Non-pigmented ciliary epithelial cell (primary cell): ENCODE measurements around the gene ADAR.

Source experiments
- DNase-seq: peaks from one replicate; pipeline ENCODE4 v3.0.0-alpha.2; 2010; ENCODE audit warnings: low read depth

The ADAR gene

DNA sequence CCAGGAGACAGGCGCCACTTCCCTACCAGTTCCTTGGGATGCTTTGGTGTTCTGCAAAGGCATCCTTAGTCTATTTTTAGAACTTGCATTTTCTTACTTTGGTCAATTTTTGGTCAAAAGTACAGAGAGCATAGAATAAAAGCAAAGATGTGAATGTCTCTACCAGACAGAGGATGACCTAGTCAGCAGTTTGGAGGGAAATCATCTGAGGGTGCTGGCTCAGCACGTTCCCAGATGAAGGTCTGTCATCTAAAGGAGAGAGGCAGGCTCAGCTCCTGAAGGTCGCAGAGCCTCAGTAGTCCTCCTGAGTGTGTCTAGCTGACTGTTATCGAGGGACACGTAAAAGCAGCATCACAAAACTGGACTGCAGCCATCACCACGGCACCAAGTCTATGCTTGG, 25.1 kb downstream of the ADAR start:
- no peak for DNase-seq

DNA sequence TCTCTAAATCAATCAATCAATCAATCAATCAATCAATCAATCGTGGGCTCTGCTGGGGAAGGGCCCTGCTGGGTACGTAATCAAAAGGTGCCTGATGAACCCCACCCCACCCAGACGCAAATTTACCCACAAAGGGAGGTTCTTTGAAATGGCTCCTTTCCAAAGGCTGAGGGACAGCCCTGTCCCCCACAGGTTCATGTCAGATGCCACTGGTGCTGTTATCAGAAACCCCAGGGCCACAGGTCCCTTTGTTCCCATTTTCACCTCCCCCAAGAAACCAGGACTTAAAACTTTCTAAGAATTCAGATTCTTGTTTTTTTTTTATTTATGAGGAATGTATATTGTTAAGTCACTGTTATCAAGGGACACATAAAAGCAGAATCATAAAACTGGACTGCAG, 26.2 kb downstream of the ADAR start:
- DNase-seq, result no peak

DNA sequence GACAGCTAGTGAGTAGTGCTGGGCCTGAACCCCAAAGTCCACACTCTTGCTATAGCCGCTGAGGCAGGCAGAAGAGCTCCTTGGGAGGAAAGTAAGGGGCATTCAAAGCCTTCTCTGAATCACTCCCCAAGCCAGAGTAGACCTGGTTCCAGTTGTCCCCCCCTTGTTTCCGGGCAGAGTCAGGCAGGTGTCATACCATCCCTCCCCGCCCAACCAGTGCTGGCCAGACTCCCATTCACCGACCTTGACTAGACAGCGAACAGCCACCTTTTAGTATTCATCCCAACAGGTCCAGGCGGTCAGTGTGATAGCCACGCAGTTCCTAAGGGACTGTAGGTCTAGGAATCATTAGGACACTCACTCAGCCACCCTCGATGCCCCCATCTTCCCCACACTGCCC, 28.6 kb downstream of the ADAR start:
- DNase-seq, result no peak

DNA sequence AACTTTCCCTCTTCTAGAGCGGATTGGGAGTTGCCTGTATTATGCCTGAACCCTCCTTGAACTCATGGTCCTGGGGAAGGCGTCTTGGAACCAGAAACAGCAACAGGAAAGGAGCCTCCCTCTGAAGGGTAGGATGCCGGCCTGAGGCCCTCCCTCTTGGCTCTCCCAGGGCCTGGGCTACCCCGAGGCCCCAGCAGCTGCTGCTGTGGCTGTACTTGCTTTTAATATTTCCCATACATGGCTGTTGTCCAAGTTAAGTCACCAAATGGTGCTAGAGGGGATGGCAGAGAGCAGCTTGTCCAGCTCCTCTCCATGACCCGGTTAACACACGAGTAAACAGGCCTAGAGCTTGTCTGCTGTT, 29.9 kb downstream of the ADAR start:
- DNase-seq, result no peak

DNA sequence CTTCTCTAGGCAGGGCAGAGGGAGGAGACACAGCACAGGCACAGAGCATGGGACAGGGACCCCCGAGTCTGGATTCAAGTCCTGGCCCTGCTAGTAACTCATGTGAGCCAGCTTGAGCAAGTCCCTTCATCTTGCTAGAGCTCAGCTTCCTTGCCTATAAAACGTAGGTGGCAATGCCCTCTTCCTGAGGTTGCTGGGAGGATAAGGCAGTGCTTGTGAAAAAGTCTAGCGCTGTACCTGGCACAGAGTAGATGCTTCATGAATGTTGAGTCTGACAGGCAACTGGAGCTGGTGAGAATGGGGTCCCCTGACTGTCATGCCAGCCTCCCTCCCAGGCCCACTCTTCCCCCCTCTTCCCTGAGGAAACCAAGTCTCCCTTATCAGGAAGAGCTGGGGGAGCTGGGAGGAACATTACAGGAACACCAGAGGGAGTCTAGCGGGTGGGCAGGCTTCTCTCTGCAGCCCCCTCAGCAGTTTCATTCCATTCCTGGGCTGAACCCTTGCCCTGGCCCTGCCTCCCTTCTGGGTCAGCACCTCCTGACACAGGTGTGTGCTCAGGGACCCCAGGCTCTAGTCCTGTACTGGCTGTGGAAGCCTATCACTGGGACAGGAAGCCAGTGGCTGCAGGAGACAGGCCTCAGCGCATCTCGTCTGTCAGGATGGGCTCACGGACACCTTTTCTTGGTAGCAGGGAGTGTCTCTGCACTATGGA, 30.5 kb downstream of the ADAR start:
- DNase-seq, result no peak

DNA sequence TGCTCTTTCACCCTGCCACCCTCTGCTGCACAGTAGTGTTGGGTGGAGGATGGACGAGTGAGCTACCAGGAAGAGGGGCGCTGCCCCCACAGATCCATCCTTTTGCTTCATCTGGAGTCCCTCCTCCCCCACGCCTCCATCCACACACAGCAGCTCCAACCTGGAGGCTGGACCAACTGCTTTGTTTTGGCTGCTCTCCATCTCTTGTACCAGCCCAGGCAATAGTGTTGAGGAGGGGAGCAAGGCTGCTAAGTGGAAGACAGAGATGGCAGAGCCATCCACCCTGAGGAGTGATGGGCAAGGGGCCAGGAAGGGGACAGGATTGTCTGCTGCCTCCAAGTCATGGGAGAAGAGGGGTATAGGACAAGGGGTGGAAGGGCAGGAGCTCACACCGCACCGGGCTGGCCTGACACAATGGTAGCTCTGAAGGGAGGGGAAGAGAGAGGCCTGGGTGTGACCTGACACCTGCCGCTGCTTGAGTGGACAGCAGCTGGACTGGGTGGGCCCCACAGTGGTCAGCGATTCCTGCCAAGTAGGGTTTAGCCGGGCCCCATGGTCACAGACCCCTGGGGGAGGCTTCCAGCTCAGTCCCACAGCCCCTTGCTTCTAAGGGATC, 31.9 kb downstream of the ADAR start:
- no peak for DNase-seq

DNA sequence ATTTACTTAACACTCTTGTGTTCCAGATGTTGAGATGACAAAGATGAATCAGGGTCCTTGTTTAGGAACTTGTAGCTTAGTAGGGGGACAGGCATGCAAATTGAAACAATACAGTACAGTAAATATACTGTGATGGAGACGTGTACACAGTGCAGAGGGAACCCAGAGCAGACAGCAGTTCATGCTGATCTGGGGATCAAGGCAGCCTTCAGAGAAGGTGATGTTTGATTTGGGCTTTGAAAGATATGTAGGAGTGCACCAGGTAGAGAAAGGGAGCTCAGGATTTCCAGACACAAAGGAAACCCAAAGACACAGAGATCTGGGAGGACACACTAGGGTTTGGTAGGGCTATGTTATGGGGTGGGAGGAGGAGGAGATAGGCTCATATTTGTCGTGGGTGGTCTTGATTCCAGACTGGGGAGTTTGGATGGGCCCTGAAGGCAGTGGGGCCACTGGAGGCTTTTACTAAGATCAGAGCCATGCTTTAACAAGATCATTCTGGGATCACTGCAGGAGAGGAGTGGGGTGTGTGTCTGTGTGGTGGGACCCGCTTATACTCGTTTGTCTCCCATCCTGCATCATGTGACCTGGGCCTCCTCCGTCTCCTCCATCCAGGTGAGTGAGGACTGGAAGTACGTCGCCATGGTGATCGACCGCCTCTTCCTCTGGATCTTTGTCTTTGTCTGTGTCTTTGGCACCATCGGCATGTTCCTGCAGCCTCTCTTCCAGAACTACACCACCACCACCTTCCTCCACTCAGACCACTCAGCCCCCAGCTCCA, 32.6 kb downstream of the ADAR start:
- DNase-seq, result no peak

DNA sequence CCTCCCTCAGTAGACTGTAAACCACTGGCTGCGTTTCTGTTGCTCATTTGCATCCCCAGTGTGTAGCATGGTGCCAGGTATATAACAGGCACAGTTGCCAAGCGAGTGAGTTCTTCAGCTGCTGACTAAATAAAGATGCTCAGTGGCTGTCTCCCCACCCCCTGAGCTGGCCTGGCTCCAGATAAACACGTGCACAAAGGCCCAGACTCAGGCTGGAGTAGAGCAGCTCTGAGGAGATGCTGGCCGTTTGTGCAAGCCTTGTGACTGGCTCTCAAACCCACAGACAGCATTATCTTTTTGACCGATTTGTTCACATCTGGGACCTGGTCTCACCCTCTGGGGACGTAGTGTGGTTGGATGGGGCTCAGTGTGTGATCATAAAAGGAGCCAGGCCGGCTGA, 33.3 kb downstream of the ADAR start:
- no peak for DNase-seq

DNA sequence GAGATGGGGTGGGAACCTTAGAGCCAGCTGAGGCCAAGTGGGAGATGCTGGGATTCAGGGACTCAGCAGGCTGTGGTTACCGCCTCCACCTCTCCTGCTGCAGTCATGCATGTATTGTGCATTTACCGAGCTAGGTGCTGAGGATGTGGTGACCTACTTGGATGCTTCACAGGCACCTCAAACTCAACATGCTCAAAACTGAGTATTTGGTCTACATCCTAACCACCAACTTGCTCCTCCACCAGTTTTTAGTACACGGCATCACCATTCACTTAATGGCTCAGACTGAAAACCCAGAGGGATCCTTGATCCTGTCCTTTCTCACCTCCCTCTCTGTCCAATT, 34.8 kb downstream of the ADAR start:
- DNase-seq, result no peak

DNA sequence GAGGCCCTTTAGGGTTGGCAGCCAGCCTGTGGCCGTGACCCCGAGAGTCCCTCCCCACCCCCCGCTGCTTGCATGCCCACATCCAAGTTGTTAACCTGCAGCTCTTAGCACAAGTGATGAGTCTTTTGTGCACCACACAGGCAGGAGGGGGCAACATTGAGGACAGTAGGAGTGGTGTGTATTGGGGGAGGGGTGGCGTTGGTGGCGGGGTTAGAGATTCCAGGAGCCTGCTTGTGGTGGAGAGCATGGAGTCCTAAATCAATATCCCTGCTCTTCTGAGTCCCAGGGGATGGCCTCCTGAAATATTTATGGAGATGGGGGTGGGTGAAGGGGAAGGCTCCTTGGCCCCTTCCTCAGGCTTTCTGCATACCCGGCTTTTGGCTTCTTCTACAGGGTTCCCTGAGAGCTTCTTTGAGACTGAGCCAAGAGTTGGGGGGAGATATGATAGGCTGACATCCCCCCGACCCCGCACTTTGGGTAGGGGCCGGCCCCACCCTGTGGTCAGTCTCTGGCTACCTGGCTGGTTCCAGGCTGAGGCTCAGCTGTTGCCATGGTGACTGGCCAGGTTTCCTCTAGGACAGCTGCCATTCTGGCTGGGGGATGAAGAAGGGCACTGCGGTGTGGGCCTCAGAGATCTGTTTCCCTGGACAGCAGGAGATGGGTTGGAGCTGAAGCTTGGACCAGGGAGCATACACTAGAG, 35.4 kb downstream of the ADAR start:
- no peak for DNase-seq

DNA sequence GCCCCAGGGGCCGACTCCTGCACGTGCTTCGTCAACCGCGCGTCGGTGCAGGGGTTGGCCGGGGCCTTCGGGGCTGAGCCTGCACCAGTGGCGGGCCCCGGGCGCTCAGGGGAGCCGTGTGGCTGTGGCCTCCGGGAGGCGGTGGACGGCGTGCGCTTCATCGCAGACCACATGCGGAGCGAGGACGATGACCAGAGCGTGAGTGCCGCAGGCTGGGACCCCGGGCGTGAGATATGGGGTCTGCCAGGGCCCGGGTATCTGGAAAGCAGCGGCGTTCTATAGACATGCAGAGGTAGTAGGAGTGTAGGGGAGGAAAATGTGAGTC, 36.1 kb downstream of the ADAR start:
- DNase-seq, result no peak

DNA sequence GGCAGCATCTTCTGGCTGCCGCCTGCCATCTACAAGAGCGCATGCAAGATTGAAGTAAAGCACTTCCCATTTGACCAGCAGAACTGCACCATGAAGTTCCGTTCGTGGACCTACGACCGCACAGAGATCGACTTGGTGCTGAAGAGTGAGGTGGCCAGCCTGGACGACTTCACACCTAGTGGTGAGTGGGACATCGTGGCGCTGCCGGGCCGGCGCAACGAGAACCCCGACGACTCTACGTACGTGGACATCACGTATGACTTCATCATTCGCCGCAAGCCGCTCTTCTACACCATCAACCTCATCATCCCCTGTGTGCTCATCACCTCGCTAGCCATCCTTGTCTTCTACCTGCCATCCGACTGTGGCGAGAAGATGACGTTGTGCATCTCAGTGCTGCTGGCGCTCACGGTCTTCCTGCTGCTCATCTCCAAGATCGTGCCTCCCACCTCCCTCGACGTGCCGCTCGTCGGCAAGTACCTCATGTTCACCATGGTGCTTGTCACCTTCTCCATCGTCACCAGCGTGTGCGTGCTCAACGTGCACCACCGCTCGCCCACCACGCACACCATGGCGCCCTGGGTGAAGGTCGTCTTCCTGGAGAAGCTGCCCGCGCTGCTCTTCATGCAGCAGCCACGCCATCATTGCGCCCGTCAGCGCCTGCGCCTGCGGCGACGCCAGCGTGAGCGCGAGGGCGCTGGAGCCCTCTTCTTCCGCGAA, 36.6 kb downstream of the ADAR start:
- DNase-seq, result no peak

DNA sequence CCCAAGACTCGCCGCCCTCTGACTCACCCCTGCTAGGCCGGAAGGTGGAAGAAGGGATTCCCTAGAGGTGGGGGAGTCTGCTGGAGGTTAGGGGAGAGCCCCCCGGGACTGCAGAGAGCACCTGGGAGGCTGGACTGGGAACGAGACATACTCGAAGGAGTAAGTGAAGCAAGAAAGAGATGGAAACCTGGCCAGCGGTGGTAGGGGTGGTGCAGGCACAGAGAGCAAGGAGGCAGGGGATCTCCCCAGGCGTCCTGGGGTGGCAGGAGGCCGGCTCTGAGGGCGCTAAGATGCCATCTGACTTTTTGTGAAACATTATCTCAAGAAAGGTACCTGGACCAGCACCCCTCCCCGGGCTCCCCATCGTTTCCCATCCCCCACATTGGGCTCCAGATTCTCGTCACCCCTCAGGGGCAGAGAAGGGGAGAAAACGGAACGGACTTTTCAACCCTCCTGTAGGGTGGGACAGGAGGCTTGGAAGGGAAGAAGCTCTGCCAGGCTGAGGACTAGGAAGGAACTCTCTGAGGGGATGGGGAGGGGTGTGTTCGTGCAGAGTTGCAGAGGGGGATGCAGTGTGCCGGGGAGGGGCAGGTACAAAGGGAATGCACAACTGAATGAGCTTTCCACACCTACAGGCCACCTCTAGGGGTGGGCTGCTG, 39.7 kb downstream of the ADAR start:
- DNase-seq, result no peak

DNA sequence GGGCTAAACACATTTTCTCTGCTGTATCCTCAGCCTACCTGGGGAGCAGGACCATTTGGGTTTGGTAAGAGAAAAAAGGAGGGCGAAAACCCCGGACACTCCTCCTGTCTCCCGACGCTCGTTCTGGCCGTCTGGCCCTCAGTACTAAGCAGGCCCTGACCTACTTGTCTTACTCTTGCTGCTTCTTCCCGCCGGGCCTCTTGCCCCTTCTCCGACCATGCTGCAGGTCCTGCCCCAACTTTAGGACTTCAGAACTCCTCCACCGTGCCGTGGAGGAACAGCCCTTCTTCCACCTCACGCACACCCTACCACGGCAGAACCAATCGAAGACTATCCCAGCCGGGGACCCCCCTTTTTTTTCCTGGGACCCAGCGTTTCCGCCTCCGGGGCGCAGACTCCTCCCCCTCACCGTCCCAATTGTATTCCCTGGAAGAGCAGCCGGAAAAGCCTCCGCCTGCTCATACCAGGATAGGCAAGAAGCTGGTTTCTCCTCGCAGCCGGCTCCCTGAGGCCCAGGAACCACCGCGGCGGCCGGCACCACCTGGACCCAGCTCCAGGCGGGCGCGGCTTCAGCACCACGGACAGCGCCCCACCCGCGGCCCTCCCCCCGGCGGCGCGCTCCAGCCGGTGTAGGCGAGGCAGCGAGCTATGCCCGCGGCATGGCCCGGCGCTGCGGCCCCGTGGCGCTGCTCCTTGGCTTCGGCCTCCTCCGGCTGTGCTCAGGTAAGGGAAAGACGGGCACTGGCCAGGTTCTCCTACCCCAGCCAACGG, 40.4 kb downstream of the ADAR start, which contains the start of gene CHRNB2:
CHRNB2 (plus strand) TSS at position 393 of the 771 bp plus-strand sequence; CDS start at position 660, 267 bp downstream.
- DNase-seq, result no peak

DNA sequence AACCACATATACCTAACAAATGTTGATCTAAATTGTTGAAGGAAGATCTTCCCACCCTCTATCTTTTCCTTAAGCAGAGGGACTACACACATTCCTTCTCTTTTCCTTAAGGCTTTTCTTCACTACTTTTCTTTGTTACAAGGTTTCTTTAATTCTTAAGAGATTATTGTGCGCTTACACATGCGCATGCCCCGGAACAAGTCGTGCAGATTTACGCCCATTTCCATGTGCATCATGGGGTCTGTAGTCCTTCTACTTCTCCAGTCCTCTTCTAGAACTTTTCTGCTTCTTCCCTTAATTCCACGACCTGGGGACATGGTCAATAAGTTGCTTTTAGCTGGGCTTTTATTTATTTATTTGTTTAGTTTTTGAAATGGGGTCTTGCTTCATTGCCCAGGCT, 42.1 kb downstream of the ADAR start:
- DNase-seq, result no peak

DNA sequence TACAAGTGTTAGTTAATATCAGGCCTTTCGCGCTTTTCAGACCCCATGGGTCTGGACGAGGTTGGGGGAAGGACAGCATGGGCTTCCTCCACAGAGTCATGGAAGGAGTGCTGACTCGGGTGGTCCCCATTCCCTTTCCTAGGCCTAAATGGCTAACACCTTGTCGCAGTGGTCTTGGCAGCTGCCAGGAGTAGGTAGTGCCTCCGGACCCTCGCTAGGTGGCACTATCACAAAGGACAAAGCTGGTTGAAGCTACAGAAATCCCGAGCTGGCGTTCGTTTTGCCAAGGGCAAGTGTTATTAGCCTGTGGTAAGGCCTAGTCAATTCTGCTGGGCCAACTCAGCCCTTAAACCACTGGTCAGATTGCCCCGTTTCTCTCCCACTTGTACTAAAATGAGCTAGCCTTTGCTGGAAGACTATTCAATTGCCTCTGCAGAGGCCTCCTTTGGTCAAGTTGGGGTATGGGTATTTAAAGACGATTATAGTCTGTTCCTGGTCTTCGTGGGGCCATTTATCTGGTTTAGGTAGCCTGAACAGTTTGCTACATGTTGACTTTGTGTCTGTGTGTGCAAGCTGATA, 48.4 kb downstream of the ADAR start:
- peak; percentile 72 for DNase-seq

DNA sequence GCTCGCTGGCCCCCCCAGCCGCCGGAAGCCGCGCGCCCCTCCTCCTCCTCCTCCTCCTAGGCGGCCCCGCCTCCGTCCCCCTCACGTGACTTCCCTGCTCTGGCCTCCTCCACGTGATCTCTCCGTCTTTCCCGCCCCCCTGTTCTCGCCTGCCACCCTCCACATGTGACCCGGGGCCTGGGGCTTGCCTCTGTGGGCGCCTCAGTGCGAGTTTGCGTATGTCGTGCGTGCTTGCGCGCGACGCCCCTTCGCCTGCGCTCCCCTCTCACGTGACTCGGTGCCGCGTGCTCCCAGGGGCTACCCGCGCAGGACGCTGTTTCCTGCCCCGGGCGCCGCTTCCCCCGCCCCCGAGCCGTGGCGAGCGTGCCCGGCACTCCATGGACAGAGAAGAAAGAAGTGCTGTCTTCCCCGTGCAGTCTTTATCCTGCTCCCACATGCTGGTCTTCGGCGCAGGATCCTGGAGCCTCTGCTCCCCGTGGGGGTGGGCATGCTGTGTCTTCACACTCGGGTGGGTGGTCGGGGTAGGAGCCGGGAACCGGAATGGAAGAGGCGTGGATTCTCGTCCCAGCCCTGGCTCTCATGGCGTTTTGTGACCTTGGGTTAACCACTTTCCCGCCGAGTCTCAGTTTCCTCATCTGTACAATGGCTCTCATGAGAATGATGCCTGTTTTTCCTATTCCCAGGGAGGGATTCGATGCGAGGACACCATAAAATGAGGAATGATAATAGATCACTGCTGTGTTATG, 49.1 kb downstream of the ADAR start:
- DNase-seq, result peak; percentile 88

DNA sequence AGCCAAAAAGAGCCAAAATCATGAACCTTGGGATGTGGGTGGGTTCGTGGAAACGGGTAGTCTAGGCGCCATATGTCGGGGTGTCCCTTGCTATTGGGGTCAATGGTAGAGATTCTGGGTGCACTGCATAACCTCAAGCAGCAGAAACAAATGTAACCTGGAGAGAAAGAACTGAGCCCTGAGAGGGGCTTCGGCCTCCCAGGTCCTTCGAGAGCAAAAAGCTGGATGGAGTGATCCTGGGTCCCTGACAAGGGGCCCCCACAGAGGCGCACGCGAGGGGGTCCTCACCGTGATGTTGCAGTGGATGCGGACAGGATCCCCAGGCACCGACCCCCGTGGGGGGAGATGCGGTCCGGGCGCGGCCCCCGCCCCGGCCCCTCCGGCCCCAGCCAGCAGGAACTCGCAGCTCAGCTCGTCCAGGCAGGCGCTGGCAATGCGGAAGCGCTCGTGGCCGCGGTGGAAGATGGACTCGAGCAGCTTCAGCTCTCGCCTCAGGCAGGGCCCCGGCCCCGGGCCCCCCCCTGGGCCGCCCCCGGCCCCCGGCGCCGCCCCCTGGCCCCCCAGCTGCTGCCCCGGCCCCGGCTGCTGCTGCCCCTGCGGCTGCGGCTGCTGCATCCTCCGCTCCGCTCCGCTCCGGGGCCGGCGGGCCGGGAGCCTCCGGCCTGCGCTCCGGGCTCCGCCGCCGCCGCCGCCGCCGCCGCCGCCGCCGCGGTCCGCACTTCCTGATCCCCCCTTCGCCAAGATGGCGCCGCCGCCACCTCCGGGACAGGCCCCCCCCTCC, 49.9 kb downstream of the ADAR start, which contains the start of gene UBE2Q1:
UBE2Q1 (minus strand) TSS at position 724 of the 781 bp plus-strand sequence; CDS start at position 615, 109 bp downstream.
- DNase-seq, result no peak
